HL-60 (cell line): ENCODE data around the gene CDH20.

Source experiments
- DNase-seq, 2 experiments: peaks; one replicate each; pipeline ENCODE4 v3.0.0-alpha.2; 2010 to 2020; ENCODE audit warnings: low read depth in 1 of 2, low spot score in 1 of 2
- H3K27ac ChIP-seq: fragments of 250-450 bp; sonication (Bioruptor Pico); replicated peaks from 2 replicates; pipeline ENCODE4 v1.5.1; 2020; ENCODE audit warnings: mild to moderate bottlenecking, moderate library complexity
- H3K27me3 ChIP-seq: fragments of 250-450 bp; sonication (Bioruptor Pico); 2 replicates; pipeline ENCODE4 v1.5.1; 2021; ENCODE audit warnings: mild to moderate bottlenecking, moderate library complexity; ENCODE audit not compliant: insufficient read depth, poor library complexity, severe bottlenecking
- H3K4me3 ChIP-seq: replicated peaks from 2 replicates; pipeline ENCODE4 v1.5.1; 2011; ENCODE audit warnings: mild to moderate bottlenecking, control low read depth, low read length; ENCODE audit not compliant: insufficient read depth
- GABPA ChIP-seq: IDR thresholded peaks from 2 replicates; pipeline ENCODE4 v1.6.1; 2012; ENCODE audit warnings: low read depth
- POLR2AphosphoS5 ChIP-seq: IDR thresholded peaks from 2 replicates; pipeline ENCODE4 v1.6.1; 2012; ENCODE audit warnings: low read depth
- SPI1 ChIP-seq: IDR thresholded peaks from 2 replicates; pipeline ENCODE4 v1.6.1; 2012; ENCODE audit warnings: low read depth, mild to moderate bottlenecking, borderline replicate concordance
- TF ChIP-seq, protein P1 (sequence below): IDR thresholded peaks from one replicate; pipeline ENCODE4 v1.5.1; 2011; ENCODE audit warnings: low read length, control low read depth, inconsistent platforms; ENCODE audit not compliant: insufficient read depth
- TF ChIP-seq, protein P2 (sequence below): IDR thresholded peaks from 2 replicates; pipeline ENCODE4 v1.6.1; 2012; ENCODE audit warnings: low read depth; ENCODE audit not compliant: insufficient replicate concordance

The CDH20 gene

DNA sequence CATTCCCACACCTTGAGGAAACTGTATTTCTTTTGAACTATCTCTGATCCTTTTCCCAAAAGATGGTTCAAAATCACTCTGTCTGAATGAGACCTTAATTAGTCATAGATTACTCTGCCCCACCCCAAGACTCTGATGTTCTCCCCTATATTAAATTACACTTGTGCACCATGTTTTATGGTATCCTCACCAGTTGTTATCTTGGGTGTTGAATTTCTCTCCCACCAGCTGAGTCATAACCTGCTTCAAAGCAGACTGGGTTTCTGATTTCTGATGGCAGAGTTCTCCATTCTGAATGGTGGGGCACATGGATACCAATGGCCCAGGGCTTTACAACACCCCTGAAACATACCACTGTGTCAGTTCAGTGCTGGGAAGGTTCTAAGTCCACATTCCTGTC, 15.0 kb downstream of the CDH20 start:
- TF ChIP-seq GABPA (no peak), SPI1 (no peak), POLR2AphosphoS5 (no peak)
- TF ChIP-seq, protein P1, sequence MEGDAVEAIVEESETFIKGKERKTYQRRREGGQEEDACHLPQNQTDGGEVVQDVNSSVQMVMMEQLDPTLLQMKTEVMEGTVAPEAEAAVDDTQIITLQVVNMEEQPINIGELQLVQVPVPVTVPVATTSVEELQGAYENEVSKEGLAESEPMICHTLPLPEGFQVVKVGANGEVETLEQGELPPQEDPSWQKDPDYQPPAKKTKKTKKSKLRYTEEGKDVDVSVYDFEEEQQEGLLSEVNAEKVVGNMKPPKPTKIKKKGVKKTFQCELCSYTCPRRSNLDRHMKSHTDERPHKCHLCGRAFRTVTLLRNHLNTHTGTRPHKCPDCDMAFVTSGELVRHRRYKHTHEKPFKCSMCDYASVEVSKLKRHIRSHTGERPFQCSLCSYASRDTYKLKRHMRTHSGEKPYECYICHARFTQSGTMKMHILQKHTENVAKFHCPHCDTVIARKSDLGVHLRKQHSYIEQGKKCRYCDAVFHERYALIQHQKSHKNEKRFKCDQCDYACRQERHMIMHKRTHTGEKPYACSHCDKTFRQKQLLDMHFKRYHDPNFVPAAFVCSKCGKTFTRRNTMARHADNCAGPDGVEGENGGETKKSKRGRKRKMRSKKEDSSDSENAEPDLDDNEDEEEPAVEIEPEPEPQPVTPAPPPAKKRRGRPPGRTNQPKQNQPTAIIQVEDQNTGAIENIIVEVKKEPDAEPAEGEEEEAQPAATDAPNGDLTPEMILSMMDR: no peak
- TF ChIP-seq, protein P2, sequence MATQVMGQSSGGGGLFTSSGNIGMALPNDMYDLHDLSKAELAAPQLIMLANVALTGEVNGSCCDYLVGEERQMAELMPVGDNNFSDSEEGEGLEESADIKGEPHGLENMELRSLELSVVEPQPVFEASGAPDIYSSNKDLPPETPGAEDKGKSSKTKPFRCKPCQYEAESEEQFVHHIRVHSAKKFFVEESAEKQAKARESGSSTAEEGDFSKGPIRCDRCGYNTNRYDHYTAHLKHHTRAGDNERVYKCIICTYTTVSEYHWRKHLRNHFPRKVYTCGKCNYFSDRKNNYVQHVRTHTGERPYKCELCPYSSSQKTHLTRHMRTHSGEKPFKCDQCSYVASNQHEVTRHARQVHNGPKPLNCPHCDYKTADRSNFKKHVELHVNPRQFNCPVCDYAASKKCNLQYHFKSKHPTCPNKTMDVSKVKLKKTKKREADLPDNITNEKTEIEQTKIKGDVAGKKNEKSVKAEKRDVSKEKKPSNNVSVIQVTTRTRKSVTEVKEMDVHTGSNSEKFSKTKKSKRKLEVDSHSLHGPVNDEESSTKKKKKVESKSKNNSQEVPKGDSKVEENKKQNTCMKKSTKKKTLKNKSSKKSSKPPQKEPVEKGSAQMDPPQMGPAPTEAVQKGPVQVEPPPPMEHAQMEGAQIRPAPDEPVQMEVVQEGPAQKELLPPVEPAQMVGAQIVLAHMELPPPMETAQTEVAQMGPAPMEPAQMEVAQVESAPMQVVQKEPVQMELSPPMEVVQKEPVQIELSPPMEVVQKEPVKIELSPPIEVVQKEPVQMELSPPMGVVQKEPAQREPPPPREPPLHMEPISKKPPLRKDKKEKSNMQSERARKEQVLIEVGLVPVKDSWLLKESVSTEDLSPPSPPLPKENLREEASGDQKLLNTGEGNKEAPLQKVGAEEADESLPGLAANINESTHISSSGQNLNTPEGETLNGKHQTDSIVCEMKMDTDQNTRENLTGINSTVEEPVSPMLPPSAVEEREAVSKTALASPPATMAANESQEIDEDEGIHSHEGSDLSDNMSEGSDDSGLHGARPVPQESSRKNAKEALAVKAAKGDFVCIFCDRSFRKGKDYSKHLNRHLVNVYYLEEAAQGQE: no peak
- no peak overlapping the region for H3K27ac ChIP-seq
- no peak overlapping the region for H3K4me3 ChIP-seq
- no peak for DNase-seq
- H3K27me3 ChIP-seq: no peaks in the 10 kb centered on the region

DNA sequence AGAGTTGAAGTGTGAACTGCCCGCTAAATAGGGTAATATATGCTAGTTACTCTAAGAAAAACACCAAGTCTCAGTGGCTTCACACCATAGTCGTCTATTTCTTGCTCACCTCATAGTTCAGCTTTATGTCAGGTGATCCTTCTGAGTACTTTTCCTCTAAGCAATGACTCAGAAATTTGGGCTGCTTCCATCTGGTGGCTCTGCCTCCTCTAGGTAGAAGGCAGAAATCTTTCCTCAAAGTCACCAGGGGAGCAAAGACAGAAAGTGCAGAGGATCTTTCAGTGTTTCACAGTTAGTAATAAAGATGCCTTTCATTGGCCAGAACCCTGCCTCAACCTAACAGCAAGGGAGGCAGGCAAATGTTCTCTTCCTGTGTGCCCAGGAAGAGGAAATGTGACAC, 17.3 kb downstream of the CDH20 start:
- TF ChIP-seq SPI1 (no peak), GABPA (no peak), POLR2AphosphoS5 (no peak)
- TF ChIP-seq, protein P2: no peak
- TF ChIP-seq, protein P1: no peak
- H3K27ac ChIP-seq: no peak overlapping the region
- no peaks in the 10 kb centered on the region for H3K27me3 ChIP-seq
- DNase-seq: no peak
- no peak overlapping the region for H3K4me3 ChIP-seq

DNA sequence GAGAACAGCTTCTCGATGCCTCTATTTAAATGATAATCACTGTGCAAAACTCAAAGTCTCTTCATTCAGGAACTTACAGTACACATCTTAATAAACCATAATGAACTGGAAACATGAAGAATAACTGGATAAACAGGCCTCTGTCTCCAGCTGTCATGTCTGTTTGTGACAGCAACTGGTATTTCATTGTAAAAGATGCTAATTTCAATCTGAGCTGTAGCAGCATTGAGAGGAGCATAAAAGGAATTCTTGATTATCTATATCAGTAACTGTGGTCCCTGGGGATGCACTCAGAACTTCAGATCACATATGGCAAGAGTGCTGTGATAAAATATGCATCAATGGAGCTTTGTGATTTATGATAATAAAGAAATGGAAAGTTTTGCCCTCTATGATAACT, 18.8 kb downstream of the CDH20 start:
- Histone ChIP-seq H3K4me3 (no peak overlapping the region), H3K27ac (no peak overlapping the region), H3K27me3 (no peaks in the 10 kb centered on the region)
- DNase-seq: no peak
- TF ChIP-seq GABPA (no peak), POLR2AphosphoS5 (no peak), SPI1 (no peak)
- TF ChIP-seq, protein P2: no peak
- TF ChIP-seq, protein P1: no peak
